ENCODE results near the gene PRKG1. TPM values are rescaled to one million over a fixed set of nuclear protein-coding genes. Genes with fewer than 3 reads are reported as not detected.

The PRKG1 gene
- total and polyA plus RNA-seq, 2 donors from 2014 or later: 3.6 to 14.8 TPM

DNA sequence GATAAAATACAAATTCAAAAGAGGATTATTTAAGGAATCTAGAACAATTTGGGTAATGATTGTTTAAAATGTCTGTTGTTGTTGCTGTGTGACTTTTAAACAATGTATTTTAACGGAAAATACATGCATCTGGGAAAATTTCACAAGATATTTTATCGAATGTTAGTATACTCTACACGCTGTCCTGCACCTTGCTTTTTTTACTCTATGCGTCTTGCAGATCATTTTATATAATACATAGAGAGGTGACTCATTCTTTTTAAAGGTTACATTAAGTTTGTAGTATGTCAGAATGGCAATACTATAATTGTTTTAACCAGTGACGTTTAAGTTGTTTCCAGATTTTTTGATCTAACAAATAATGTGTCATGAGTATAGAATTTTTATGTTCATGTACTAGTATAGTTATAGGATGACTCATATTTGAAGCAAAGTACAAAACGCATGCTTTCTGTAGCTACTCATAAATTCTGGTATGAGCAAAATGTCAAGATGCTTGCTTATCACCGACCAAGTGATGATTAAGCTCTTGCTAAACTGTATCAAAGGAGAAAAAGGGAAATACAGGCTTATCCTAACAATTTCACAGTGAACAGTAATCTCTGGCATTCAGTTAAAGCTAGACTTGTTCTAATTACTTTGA, 1244.7 kb downstream of the PRKG1 start:
- no peak overlapping the region for H3K9ac ChIP-seq (ENCODE audit: low read length in 3 of 3)
- no peaks in the 10 kb centered on the region for H3K36me3 ChIP-seq (ENCODE audit: control insufficient read depth in 2 of 3, insufficient read depth in 3 of 3, low read length in 3 of 3)
- FAIRE-seq (no peak), DNase-seq (no peak)
- H3K9me3 ChIP-seq (ENCODE audit: control insufficient read depth in 2 of 3, insufficient read depth in 1 of 3, low read length in 3 of 3): no peaks in the 10 kb centered on the region
- peaks cover 0 to 4% (median 0%) of the 10 kb centered on the region in 3 donors for H3K4me1 ChIP-seq (ENCODE audit: control insufficient read depth in 2 of 3, insufficient read depth in 2 of 3, low read depth in 1 of 3, low read length in 3 of 3)
- H3K27ac ChIP-seq (ENCODE audit: low read depth in 2 of 2, low read length in 2 of 2): no peak overlapping the region
- intact Hi-C loops (cut with DNase I): no loop called here
- H3K4me3 ChIP-seq (ENCODE audit: low read length in 3 of 3): no peak overlapping the region
- TF ChIP-seq, protein P1, sequence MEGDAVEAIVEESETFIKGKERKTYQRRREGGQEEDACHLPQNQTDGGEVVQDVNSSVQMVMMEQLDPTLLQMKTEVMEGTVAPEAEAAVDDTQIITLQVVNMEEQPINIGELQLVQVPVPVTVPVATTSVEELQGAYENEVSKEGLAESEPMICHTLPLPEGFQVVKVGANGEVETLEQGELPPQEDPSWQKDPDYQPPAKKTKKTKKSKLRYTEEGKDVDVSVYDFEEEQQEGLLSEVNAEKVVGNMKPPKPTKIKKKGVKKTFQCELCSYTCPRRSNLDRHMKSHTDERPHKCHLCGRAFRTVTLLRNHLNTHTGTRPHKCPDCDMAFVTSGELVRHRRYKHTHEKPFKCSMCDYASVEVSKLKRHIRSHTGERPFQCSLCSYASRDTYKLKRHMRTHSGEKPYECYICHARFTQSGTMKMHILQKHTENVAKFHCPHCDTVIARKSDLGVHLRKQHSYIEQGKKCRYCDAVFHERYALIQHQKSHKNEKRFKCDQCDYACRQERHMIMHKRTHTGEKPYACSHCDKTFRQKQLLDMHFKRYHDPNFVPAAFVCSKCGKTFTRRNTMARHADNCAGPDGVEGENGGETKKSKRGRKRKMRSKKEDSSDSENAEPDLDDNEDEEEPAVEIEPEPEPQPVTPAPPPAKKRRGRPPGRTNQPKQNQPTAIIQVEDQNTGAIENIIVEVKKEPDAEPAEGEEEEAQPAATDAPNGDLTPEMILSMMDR (IDR thresholded peaks at IDR 0.05; ENCODE audit: borderline replicate concordance, extremely low read depth, insufficient read depth): no peak
- H3K27me3 ChIP-seq (ENCODE audit: control insufficient read depth, insufficient read depth, low read length): peaks cover 2% of the 10 kb centered on the region

DNA sequence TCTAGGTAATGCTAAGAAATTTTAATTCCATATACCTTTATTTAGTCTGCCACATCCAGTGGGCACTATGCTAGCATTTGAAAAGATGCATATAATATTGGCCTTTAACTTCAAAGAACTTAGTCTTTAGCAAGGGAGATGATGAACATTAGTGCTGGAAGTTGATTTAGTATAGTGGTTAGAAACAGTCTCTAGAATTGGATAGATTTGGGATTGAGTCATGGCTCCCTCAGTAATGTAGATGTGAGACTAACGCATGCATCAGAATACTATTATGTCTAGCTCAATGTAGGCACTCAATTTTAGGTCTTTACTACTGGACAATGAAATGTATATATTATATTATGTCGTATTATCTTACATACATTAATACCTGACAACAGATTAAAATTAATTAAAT, 1245.6 kb downstream of the PRKG1 start:
- Histone ChIP-seq H3K27me3 (ENCODE audit: control insufficient read depth, insufficient read depth, low read length) (no peaks in the 10 kb centered on the region), H3K9me3 (ENCODE audit: control insufficient read depth in 2 of 3, insufficient read depth in 1 of 3, low read length in 3 of 3) (no peaks in the 10 kb centered on the region), H3K36me3 (ENCODE audit: control insufficient read depth in 2 of 3, insufficient read depth in 3 of 3, low read length in 3 of 3) (no peaks in the 10 kb centered on the region), H3K4me3 (ENCODE audit: low read length in 3 of 3) (no peak overlapping the region), H3K9ac (ENCODE audit: low read length in 3 of 3) (no peak overlapping the region), H3K4me1 (ENCODE audit: control insufficient read depth in 2 of 3, insufficient read depth in 2 of 3, low read depth in 1 of 3, low read length in 3 of 3) (no peaks in the 10 kb centered on the region), H3K27ac (ENCODE audit: low read depth in 2 of 2, low read length in 2 of 2) (no peak overlapping the region)
- FAIRE-seq (no peak), DNase-seq (no peak)
- intact Hi-C loops (cut with DNase I): no loop called here
- TF ChIP-seq, protein P1 (IDR thresholded peaks at IDR 0.05; ENCODE audit: borderline replicate concordance, extremely low read depth, insufficient read depth): no peak

DNA sequence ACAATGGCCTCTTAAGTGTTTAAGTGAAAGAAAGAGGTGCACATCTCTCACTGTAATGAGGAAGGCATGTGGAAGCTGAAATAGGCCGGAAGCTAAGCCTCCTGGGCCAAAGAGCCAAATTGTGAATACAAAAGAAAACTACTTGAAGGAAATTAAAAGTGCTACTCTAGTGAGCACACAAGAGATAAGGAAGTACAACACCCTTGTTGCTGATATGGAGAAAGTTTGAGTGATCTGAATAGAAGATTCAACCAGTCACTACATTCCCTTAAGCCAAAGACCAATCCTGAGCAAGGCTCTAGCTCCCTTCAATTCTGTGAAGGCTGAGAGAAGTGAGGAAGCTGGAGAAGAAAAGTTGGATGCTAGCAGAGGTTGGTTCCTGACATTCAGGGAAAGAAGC, 1248.0 kb downstream of the PRKG1 start:
- no peaks in the 10 kb centered on the region for H3K4me1 ChIP-seq (ENCODE audit: control insufficient read depth in 2 of 3, insufficient read depth in 2 of 3, low read depth in 1 of 3, low read length in 3 of 3)
- H3K4me3 ChIP-seq (ENCODE audit: low read length in 3 of 3): no peak overlapping the region
- no peak overlapping the region for H3K27ac ChIP-seq (ENCODE audit: low read depth in 2 of 2, low read length in 2 of 2)
- TF ChIP-seq, protein P1 (IDR thresholded peaks at IDR 0.05; ENCODE audit: borderline replicate concordance, extremely low read depth, insufficient read depth): no peak
- DNase-seq (no peak), FAIRE-seq (no peak)
- no peak overlapping the region for H3K9ac ChIP-seq (ENCODE audit: low read length in 3 of 3)
- intact Hi-C loops (cut with DNase I): no loop called here
- no peaks in the 10 kb centered on the region for H3K36me3 ChIP-seq (ENCODE audit: control insufficient read depth in 2 of 3, insufficient read depth in 3 of 3, low read length in 3 of 3)
- no peaks in the 10 kb centered on the region for H3K27me3 ChIP-seq (ENCODE audit: control insufficient read depth, insufficient read depth, low read length)
- no peaks in the 10 kb centered on the region for H3K9me3 ChIP-seq (ENCODE audit: control insufficient read depth in 2 of 3, insufficient read depth in 1 of 3, low read length in 3 of 3)

DNA sequence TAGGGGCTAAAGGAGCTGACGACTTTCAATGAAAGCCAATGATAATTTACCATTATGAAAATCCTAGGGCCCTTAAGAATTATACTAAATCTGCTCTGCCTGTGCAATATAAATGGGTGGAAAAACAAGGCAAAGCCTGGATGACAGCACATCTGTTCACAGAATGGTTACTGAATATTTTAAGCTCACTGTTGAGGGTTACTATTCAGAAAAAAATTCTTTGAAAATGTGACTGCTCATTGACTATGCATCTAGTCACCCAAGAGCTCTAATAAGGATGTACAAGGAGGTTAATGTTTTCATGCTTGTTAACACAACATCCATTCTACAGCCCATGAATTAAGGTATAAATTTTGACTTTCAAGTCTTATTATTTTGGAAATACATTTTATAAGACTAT, 1248.6 kb downstream of the PRKG1 start:
- Histone ChIP-seq H3K9ac (ENCODE audit: low read length in 3 of 3) (no peak overlapping the region), H3K4me3 (ENCODE audit: low read length in 3 of 3) (no peak overlapping the region), H3K27ac (ENCODE audit: low read depth in 2 of 2, low read length in 2 of 2) (no peak overlapping the region), H3K36me3 (ENCODE audit: control insufficient read depth in 2 of 3, insufficient read depth in 3 of 3, low read length in 3 of 3) (no peaks in the 10 kb centered on the region), H3K4me1 (ENCODE audit: control insufficient read depth in 2 of 3, insufficient read depth in 2 of 3, low read depth in 1 of 3, low read length in 3 of 3) (no peaks in the 10 kb centered on the region), H3K27me3 (ENCODE audit: control insufficient read depth, insufficient read depth, low read length) (no peaks in the 10 kb centered on the region), H3K9me3 (ENCODE audit: control insufficient read depth in 2 of 3, insufficient read depth in 1 of 3, low read length in 3 of 3) (no peaks in the 10 kb centered on the region)
- intact Hi-C loops (cut with DNase I): no loop called here
- DNase-seq (no peak), FAIRE-seq (no peak)
- TF ChIP-seq, protein P1 (IDR thresholded peaks at IDR 0.05; ENCODE audit: borderline replicate concordance, extremely low read depth, insufficient read depth): no peak
